Testis (tissue), 3 donors: ENCODE data around the gene TMEM8B. TPM values are rescaled to one million over a fixed set of nuclear protein-coding genes. Genes with fewer than 3 reads are reported as not detected.

ENCODE experiments used
- DNase-seq: peaks from one replicate; pipeline ENCODE4 v3.0.0-alpha.2; 2019
- H3K27ac ChIP-seq, 2 donors: fragments of 200-600 bp; sonication (generic); one replicate each; pipeline ENCODE4 v1.5.1; 2019
- H3K27me3 ChIP-seq: fragments of 200-600 bp; sonication (generic); one replicate; pipeline ENCODE4 v1.5.1; 2019
- H3K36me3 ChIP-seq: fragments of 200-600 bp; sonication (generic); one replicate; pipeline ENCODE4 v1.5.1; 2017; ENCODE audit warnings: low read depth; ENCODE audit errors: missing control alignments
- H3K4me1 ChIP-seq: fragments of 200-600 bp; sonication (generic); one replicate; pipeline ENCODE4 v1.5.1; 2019
- H3K4me3 ChIP-seq, 2 donors: fragments of 200-600 bp; sonication (generic); one replicate each; pipeline ENCODE4 v1.5.1; 2017 to 2019
- H3K9me3 ChIP-seq: fragments of 200-600 bp; sonication (generic); one replicate; pipeline ENCODE4 v1.5.1; 2017
- CTCF ChIP-seq, 3 experiments: fragments of 450-650 bp in 2 of 3; fragments of 200-600 bp in 1 of 3; sonication (generic) in 1 of 3; IDR thresholded peaks; one replicate each; pipeline ENCODE4 v1.5.1; 2016 to 2019; ENCODE audit warnings: antibody characterized with exemption in 3 of 3, mild to moderate bottlenecking in 2 of 3, moderate library complexity in 1 of 3
- POLR2A ChIP-seq: fragments of 450-650 bp; IDR thresholded peaks from one replicate; pipeline ENCODE4 v1.6.1; 2017; ENCODE audit warnings: antibody characterized with exemption, mild to moderate bottlenecking, moderate library complexity
- WGBS, 2 donors: methylation state at CpG; one replicate each; pipeline ENCODE4 v1.1.5; 2018; 5-methylcytosine and 5-hydroxymethylcytosine counted together
- intact Hi-C: fragments of 100-400 bp; cut with DNase I; formaldehyde crosslinking; loops from one replicate; pipeline ENCODE4 v1.15.1; 2023; ENCODE audit warnings: low total_unique reads
- polyA plus RNA-seq: library from polyadenylated mRNA; stranded (reverse); fragments of 350-450 nt; fragmentation: Illumina TruSeq; extraction: RNeasy Lipid Tissue Mini Kit (QIAGEN cat#74804); gene quantifications from one replicate; pipeline ENCODE4 v1.2.3, GENCODE V29; 2014; ENCODE audit warnings: low read depth, low replicate concordance; ENCODE audit not compliant: insufficient read depth
- total RNA-seq, 2 donors: library from RNA; depleted of rRNA; stranded (reverse); fragments of >200 nt; gene quantifications; one replicate each; pipeline ENCODE4 v1.2.3, GENCODE V29; 2016

The TMEM8B gene
- total and polyA plus RNA-seq, 3 donors from 2014 or later, result 22.2 to 24.6 (median 24.5) TPM

DNA sequence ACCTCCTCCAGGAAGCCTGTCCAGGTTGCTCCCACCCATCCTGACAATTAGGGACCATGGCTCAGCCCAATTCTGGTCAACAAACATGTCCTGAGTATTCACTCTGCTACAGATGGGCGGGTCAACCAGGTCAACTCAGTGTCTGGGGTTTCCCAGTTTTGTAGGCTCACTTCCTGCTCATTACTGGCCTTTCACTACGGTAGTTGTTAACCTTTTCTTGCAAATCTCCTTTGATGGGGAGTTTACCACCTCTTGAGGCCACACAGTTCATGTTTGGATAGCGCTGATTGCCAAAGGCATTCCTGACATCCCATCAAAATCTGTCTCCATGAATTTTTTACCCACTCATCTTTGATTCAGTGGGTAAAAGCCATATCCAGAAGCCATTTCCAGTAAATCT, 13.8 kb downstream of the TMEM8B start:
- H3K27me3 ChIP-seq, result no peaks in the 10 kb centered on the region
- H3K36me3 ChIP-seq, result no peaks in the 10 kb centered on the region
- peaks cover 26% of the 10 kb centered on the region for H3K4me1 ChIP-seq
- whole genome bisulfite sequencing, 2 donors, result 82 to 93% methylated on average over 3 of the region's 3 CpGs
- DNase-seq, result no peak
- no peak overlapping the region for H3K27ac ChIP-seq
- no peaks in the 10 kb centered on the region for H3K9me3 ChIP-seq
- TF ChIP-seq CTCF (IDR thresholded peaks at IDR 0.05) (no peak), POLR2A (no peak)
- intact Hi-C loops, result no loop called here
- H3K4me3 ChIP-seq, result no peak overlapping the region

DNA sequence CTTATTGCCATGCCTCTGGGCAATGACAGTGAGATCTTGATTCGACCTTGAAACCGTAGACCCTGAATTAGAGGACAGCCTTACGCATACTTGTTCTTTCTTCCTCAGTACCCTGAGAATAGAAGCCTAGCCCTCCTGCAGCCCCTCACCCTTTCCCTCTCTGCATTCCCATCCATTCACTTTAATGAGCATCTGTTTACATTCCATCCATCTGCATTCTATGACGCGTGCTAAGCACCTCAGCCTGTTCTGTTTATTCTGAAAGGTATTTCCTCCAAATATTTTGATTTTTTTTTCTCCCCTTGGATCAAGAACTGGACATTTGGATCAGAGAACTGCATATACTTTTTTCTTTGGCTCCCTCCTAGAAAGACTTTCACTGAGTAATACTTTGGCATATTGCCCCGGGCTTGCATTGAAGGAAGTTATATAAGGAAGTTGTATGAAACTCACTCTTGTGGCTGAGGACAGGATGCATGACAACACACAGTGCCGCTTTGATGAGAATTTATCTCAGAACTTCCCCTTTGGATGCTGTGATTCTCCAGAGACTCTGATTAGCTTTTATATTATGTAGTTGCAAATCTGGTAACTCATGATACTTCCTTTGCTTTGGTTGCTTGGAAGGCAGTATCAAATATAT, 15.7 kb downstream of the TMEM8B start:
- H3K36me3 ChIP-seq, result no peaks in the 10 kb centered on the region
- DNase-seq, result peak; percentile 39

GRCh38 chr9:35845824-35846771, 17.1 kb downstream of the TMEM8B start:
- peaks cover 29% of the 10 kb centered on the region for H3K4me1 ChIP-seq
- H3K36me3 ChIP-seq, result no peaks in the 10 kb centered on the region
- peak overlapping the region in 1 of 2 donors; percentile 22 for H3K27ac ChIP-seq
- H3K4me3 ChIP-seq, result peak overlapping the region in 1 of 2 donors; percentile 29
- H3K9me3 ChIP-seq, result no peaks in the 10 kb centered on the region
- TF ChIP-seq CTCF (IDR thresholded peaks at IDR 0.05), result no peak
- TF ChIP-seq POLR2A, result no peak
- 37 to 38% methylated on average over 24 to 53 of the region's 53 CpGs for WGBS, 2 donors
- H3K27me3 ChIP-seq, result no peaks in the 10 kb centered on the region
- intact Hi-C loops, result no loop called here
- DNase-seq, result peak; percentile 27

More for the DNA sequence above, 15.7 kb downstream of the TMEM8B start:
- 50 to 52% methylated on average over 7 of the region's 7 CpGs for WGBS, 2 donors
- Histone ChIP-seq H3K4me1 (peaks cover 29% of the 10 kb centered on the region), H3K4me3 (no peak overlapping the region), H3K9me3 (no peaks in the 10 kb centered on the region), H3K27me3 (no peaks in the 10 kb centered on the region), H3K27ac (peak overlapping the region in 1 of 2 donors; percentile 22)
- no peak for TF ChIP-seq CTCF (IDR thresholded peaks at IDR 0.05)
- TF ChIP-seq POLR2A, result no peak
- intact Hi-C loops, result no loop called here

DNA sequence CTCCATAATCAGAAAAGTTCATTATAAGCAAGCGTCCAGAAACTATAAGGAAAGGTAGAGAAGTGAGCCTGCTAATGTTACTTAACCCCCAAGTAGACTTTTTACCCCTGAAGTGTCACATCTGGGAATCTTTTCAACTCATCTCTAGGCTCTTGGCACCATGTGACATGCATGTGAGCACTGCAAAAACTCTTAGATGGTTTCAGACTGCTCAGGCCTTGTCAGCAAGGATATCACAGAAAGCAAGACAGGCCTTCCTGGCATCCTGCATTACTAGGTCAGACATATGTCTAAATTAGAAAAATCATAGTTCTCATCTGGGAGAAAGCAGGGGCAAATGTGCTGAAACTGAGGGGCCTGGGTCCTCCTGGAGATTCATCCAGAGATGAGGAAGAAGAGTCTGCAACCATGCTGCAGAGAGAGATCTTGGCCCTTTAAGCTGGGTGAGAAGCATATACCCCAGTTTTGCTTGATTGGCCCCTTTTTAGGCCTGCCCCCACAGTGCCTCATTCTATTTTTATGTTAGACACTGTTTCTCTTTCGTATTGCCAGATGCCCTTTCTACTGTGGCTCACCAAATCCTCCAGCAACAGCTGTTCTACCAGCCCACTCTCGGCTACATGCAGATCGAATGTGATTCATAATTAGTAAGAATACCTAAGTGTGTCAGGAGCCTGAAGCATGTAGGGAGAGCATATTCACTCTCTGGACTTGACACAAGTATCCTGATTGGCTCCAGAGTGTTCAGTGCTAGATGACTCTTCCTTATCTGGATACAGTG, 19.0 kb downstream of the TMEM8B start:
- Histone ChIP-seq H3K36me3 (no peaks in the 10 kb centered on the region), H3K4me1 (peaks cover 29% of the 10 kb centered on the region), H3K9me3 (no peaks in the 10 kb centered on the region), H3K4me3 (no peak overlapping the region), H3K27ac (peak overlapping the region in 1 of 2 donors; percentile 25), H3K27me3 (no peaks in the 10 kb centered on the region)
- TF ChIP-seq CTCF (IDR thresholded peaks at IDR 0.05) (no peak), POLR2A (no peak)
- no peak for DNase-seq
- WGBS, 2 donors, result 56 to 58% methylated on average over 4 of the region's 4 CpGs
- intact Hi-C loops, result no loop called here
